Endothelial cell (in vitro differentiated cells): Measurements from ENCODE around the gene COPS6. TPM values are rescaled to one million over a fixed set of nuclear protein-coding genes. Genes with fewer than 3 reads are reported as not detected.
A peak's percentile ranks its signal among the peaks of the same experiment; 100 is the strongest.

Experiments
- DNase-seq: peaks from one replicate; pipeline ENCODE4 v3.0.0; 2021; ENCODE audit warnings: low spot score
- H3K27ac Mint-ChIP-seq: one replicate; pipeline ENCODE4 v1.8.0; 2021; ENCODE audit warnings: mixed read lengths, inconsistent platforms; ENCODE audit not compliant: unreplicated experiment
- H3K27me3 Mint-ChIP-seq: one replicate; pipeline ENCODE4 v1.8.0; 2021; ENCODE audit warnings: mild to moderate bottlenecking, moderate library complexity, mixed read lengths, inconsistent platforms; ENCODE audit not compliant: unreplicated experiment
- H3K36me3 Mint-ChIP-seq: one replicate; pipeline ENCODE4 v1.8.0; 2021; ENCODE audit warnings: mild to moderate bottlenecking, low read depth, mixed read lengths, inconsistent platforms; ENCODE audit not compliant: unreplicated experiment
- H3K4me1 Mint-ChIP-seq: one replicate; pipeline ENCODE4 v1.8.0; 2021; ENCODE audit warnings: mild to moderate bottlenecking, mixed read lengths, inconsistent platforms; ENCODE audit not compliant: unreplicated experiment
- H3K4me3 Mint-ChIP-seq: one replicate; pipeline ENCODE4 v1.8.0; 2021; ENCODE audit warnings: mild to moderate bottlenecking, mixed read lengths, inconsistent platforms; ENCODE audit not compliant: unreplicated experiment
- H3K9me3 Mint-ChIP-seq: one replicate; pipeline ENCODE4 v1.8.0; 2021; ENCODE audit warnings: mixed read lengths, inconsistent platforms; ENCODE audit not compliant: unreplicated experiment
- total RNA-seq: library from RNA; stranded (reverse); fragmentation: NEBNext Ultra II Directional; extraction: Animal tissue kit (Norgen Biotek cat#: 25700); gene quantifications from one replicate; pipeline ENCODE4 v1.2.1, GENCODE V29; 2021; ENCODE audit not compliant: unreplicated experiment
- TF ChIP-seq, protein P1 (sequence below): fragments of 200-600 bp; sonication (generic); IDR thresholded peaks from one replicate; pipeline ENCODE4 v1.5.0; 2021; ENCODE audit warnings: antibody characterized with exemption; ENCODE audit not compliant: unreplicated experiment

Gene COPS6
- total RNA-seq, 1 donor from 2014 or later, result 82.4 TPM

DNA sequence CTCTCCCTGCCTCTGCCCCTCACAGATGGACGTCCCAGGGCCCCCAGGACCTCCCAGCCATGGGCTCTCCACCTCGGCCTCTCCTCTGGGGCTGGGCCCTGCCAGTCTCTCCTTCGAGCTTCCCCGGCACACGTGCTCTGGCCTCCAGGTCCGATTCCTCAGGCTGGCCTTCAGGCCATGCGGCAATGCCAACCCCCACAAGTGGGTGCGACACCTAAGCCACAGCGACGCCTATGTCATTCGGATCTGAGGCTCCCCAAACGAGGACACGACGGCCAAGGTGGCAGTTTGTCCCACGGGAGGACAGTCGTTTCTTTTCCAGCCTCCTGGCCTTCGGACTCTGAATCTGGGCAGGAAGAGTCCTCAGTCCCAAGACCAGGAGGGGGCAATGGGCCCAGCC, 17.9 kb downstream of the COPS6 start:
- Mint-ChIP-seq H3K27ac (no peak overlapping the region), H3K36me3 (peaks cover 31% of the 10 kb centered on the region), H3K27me3 (peaks cover 14% of the 10 kb centered on the region), H3K4me3 (no peak overlapping the region), H3K9me3 (no peaks in the 10 kb centered on the region), H3K4me1 (peaks cover 7% of the 10 kb centered on the region)
- no peak for DNase-seq
- TF ChIP-seq, protein P1, sequence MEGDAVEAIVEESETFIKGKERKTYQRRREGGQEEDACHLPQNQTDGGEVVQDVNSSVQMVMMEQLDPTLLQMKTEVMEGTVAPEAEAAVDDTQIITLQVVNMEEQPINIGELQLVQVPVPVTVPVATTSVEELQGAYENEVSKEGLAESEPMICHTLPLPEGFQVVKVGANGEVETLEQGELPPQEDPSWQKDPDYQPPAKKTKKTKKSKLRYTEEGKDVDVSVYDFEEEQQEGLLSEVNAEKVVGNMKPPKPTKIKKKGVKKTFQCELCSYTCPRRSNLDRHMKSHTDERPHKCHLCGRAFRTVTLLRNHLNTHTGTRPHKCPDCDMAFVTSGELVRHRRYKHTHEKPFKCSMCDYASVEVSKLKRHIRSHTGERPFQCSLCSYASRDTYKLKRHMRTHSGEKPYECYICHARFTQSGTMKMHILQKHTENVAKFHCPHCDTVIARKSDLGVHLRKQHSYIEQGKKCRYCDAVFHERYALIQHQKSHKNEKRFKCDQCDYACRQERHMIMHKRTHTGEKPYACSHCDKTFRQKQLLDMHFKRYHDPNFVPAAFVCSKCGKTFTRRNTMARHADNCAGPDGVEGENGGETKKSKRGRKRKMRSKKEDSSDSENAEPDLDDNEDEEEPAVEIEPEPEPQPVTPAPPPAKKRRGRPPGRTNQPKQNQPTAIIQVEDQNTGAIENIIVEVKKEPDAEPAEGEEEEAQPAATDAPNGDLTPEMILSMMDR, result no peak

DNA sequence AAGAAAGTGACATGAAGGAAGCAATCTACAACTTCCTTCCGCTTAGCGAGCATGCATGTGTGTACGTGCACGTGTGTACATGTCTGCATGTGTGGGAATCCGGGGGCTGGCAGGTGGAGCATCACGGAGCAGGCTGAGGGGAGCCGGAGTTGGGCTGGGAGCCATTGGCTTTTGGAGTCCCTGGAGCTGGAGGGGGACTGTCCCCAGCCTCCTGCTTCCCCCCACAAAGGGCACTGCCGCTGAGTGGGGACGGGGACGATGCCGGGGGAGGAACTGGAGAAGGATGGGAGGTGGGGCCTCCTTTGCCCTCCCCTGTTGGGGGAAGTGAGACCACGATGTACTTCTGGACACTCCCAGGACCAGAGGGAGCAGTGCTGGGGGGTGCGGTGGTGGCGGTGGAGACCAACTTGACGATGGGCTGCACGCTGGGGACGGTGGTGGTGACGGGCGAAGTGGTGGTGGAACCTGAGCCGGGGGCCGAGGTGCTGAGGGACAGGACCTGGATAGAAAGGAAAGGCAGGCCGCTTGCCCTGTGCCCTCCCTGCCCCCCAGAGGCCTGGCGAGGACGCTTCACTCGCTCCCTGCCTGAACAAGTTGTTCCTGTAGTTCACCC, 18.5 kb downstream of the COPS6 start:
- Mint-ChIP-seq H3K4me1 (peaks cover 6% of the 10 kb centered on the region), H3K27ac (no peak overlapping the region), H3K27me3 (peaks cover 9% of the 10 kb centered on the region), H3K36me3 (peaks cover 34% of the 10 kb centered on the region), H3K9me3 (no peaks in the 10 kb centered on the region), H3K4me3 (peak overlapping the region; percentile 68)
- TF ChIP-seq, protein P1, result no peak
- DNase-seq, result no peak

GRCh38 chr7:100107890-100108289, 19.1 kb downstream of the COPS6 start:
- H3K9me3 Mint-ChIP-seq, result no peaks in the 10 kb centered on the region
- no peak overlapping the region for H3K4me3 Mint-ChIP-seq
- TF ChIP-seq, protein P1, result no peak
- peaks cover 39% of the 10 kb centered on the region for H3K36me3 Mint-ChIP-seq
- no peak overlapping the region for H3K27ac Mint-ChIP-seq
- DNase-seq, result no peak
- peaks cover 2% of the 10 kb centered on the region for H3K4me1 Mint-ChIP-seq
- peaks cover 9% of the 10 kb centered on the region for H3K27me3 Mint-ChIP-seq

DNA sequence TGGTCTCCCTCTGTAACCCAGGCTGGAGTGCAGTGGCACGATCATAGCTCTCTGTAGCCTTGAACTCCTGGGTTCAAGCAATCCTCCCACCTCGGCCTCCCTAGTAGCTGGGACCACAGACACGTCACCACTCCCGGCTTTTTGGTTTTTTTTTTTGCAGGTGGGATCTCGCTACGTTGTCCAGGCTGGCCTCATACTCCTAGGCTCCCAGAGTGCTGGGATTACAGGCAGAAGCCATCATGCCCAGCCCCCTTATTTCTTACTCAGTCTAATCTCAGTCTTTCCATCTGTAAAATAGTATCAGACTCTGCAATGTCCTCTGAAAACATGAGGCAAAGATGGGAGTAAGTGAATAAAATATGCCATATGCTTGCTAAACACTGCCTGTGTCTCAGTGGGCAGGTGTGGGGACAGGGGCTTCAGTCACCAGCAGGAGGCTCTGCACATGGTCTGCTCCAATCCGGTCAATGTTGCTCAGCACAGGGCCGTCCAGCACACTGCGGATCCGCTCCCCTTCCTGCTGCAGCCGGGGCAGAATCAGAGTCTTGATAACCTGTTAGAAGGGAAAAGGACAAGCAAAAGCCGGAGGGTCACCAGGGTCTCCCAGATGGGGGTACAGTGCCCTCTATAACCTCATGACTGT, 20.9 kb downstream of the COPS6 start:
- Mint-ChIP-seq H3K27me3 (peaks cover 5% of the 10 kb centered on the region), H3K4me3 (peak overlapping the region; percentile 11), H3K4me1 (peaks cover 2% of the 10 kb centered on the region), H3K36me3 (peaks cover 41% of the 10 kb centered on the region), H3K9me3 (no peaks in the 10 kb centered on the region), H3K27ac (no peak overlapping the region)
- DNase-seq, result no peak
- TF ChIP-seq, protein P1, result no peak

GRCh38 chr7:100111156-100111555, 22.4 kb downstream of the COPS6 start:
- H3K4me1 Mint-ChIP-seq, result peaks cover 2% of the 10 kb centered on the region
- TF ChIP-seq, protein P1, result no peak
- peaks cover 45% of the 10 kb centered on the region for H3K36me3 Mint-ChIP-seq
- no peaks in the 10 kb centered on the region for H3K9me3 Mint-ChIP-seq
- no peak for DNase-seq
- peaks cover 6% of the 10 kb centered on the region for H3K27me3 Mint-ChIP-seq
- H3K4me3 Mint-ChIP-seq, result peak overlapping the region; percentile 86
- no peak overlapping the region for H3K27ac Mint-ChIP-seq
